Measurements from ENCODE around the gene KRT75.
A peak's percentile ranks its signal among the peaks of the same experiment; 100 is the strongest.

- TF ChIP-seq SRF (IDR thresholded peaks at IDR 0.05; ENCODE audit: low read depth) (no peak), CTCF (IDR thresholded peaks at IDR 0.05 in 2 of 3, conservative IDR thresholded peaks at IDR 0.05 in 1 of 3; ENCODE audit: borderline replicate concordance in 1 of 3, insufficient read depth in 1 of 3, low read depth in 2 of 3, low read length in 2 of 3) (peak; percentile 26 to 70 (median 43); a peak in 3 of 6 replicates), ELF1 (IDR thresholded peaks at IDR 0.05; ENCODE audit: borderline replicate concordance, low read depth) (no peak), EZH2 (IDR thresholded peaks at IDR 0.05) (no peak), POLR2A (IDR thresholded peaks at IDR 0.05; ENCODE audit: borderline replicate concordance, extremely low read depth, insufficient read depth, insufficient read length) (no peak), POLR2AphosphoS5 (IDR thresholded peaks at IDR 0.05; ENCODE audit: low read depth, low read length) (no peak), EZH2phosphoT487 (IDR thresholded peaks at IDR 0.05; ENCODE audit: borderline replicate concordance) (no peak), ATF3 (IDR thresholded peaks at IDR 0.05) (no peak), ZNF274 (IDR thresholded peaks at IDR 0.05; ENCODE audit: low read depth, low read length) (no peak), CBX3 (IDR thresholded peaks at IDR 0.05; ENCODE audit: low read depth) (no peak), CEBPB (IDR thresholded peaks at IDR 0.05; ENCODE audit: low read depth) (no peak), TCF7L2 (IDR thresholded peaks at IDR 0.05; ENCODE audit: borderline replicate concordance, extremely low read depth, insufficient read depth, insufficient read length) (no peak), JUND (IDR thresholded peaks at IDR 0.05) (no peak), RAD21 (IDR thresholded peaks at IDR 0.05; ENCODE audit: low read depth) (peak; percentile 30; the same call in 1 of the 2 replicates)
Measured at GRCh38 chr12:52404951-52405350, 29.2 kb downstream of the KRT75 start.
